ENCODE measurements around the gene SLC25A41.

GRCh38 chr19:6425732-6426620 lies 7.6 kb downstream of the SLC25A41 start:
- TF ChIP-seq CTCF (IDR thresholded peaks at IDR 0.05 in 2 of 3, conservative IDR thresholded peaks at IDR 0.05 in 1 of 3; ENCODE audit: insufficient read depth in 2 of 3, low read depth in 1 of 3, low read length in 3 of 3) (peak; percentile 30 to 53 (median 45)), IRF1 (CRISPR knock-in tag; IDR thresholded peaks at IDR 0.05; ENCODE audit: borderline replicate concordance) (no peak), POLR2A (conservative IDR thresholded peaks at IDR 0.05) (no peak), ETV1 (tag; conservative IDR thresholded peaks at IDR 0.05; ENCODE audit: low read depth) (no peak), ZFP1 (CRISPR knock-in tag; IDR thresholded peaks at IDR 0.05) (no peak; the same call in 1 of the 2 replicates)
